ENCODE measurements around the gene RYR3.
A peak's percentile ranks its signal among the peaks of the same experiment; 100 is the strongest.
"Not testable (repeated sequence)": the region's sequence is repeated elsewhere in the genome, so short reads cannot be mapped to it uniquely, and the experiment has no call there.

RYR3 gene

GRCh38 chr15:33785366-33785765 lies 474.6 kb downstream of the RYR3 start:
- no peak for DNase-seq

- DNase-seq: peak; percentile 53
These were observed 478.3 kb downstream of the RYR3 start for GRCh38 chr15:33788906-33789540.

GRCh38 chr15:33794453-33794852 lies 483.7 kb downstream of the RYR3 start:
- DNase-seq: no peak

GRCh38 chr15:33795070-33795469 lies 484.3 kb downstream of the RYR3 start:
- DNase-seq: no peak

- DNase-seq: no peak
These were observed 486.9 kb downstream of the RYR3 start for GRCh38 chr15:33797651-33798050.

DNA sequence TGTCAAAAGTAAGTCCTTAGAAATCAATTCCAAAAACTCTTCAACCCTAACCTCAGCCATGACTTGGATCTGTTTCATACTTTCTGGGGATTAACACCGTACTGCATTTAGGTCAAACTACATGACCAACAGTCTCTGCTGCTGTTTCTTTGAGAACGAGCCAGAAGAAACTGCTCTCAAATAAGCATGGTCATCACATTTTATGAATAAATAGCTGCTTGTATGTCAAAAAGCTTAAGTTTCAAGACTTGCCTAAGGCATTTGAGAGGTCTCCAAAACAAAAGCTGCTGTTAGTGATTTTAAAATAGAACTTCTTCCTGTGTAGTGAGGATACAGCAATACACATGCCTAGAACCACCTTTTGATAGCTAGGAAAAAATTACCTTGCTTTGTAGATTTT lies 491.2 kb downstream of the RYR3 start:
- no peak for DNase-seq

DNA sequence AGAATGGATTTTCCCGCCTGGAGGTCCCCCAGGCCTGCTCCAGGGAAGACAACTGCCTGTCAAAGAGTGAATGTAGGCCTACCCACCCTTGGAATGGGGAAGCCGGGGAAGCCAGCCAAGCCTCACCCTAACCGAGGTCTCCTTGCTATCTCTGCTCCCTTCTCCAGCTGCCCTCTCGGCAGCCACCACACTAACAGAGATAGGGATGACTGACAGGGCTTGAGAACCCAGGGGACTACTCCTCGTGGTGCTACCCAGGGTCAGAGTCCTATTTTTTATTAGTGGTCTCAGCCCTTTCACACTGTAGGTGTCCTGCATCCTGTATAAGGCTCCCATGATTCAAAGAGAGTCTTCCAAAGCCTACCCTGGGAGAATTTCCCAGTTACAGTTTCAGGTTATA lies 496.9 kb downstream of the RYR3 start:
- no peak for DNase-seq

DNA sequence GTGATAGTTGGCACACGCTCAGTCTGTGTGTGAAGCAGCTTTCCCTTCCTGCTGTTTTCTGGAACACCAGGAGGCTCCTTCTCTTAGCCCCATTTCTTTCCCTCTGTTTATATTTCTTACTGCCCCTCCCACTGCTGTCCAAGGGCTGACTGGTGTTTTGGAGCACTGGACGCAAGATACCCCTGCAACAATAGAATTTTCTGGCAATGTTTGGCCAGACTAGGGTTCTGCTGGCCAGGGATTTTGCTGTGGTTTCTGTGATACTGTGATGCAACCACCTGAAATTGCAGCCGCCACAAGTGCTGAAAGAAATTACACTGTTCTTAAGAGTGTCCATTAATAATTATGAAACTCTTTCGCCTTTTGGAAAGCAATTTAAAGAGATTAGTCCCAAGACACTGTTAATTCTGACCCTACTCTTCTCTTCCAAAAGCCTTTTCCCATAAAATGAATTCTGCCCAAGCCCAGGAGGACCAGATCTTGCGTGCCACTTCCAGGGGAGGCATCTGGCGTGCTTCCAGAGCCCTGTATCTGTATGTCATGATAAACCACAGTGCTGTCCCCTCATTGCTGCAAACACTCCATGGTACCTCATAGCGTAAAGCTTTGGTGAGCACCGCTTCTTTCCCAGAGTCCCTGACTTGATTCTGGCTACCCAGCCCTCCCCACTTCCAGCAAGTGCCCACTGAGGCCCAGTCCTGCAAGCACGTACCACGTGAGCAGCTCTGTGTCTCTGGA lies 498.1 kb downstream of the RYR3 start:
- DNase-seq: peak; percentile 18

GRCh38 chr15:33810073-33810595 lies 499.4 kb downstream of the RYR3 start:
- peak; percentile 2 for DNase-seq

GRCh38 chr15:33810806-33811205 lies 500.0 kb downstream of the RYR3 start:
- no peak for DNase-seq

- DNase-seq: no peak
These were observed 503.1 kb downstream of the RYR3 start for GRCh38 chr15:33813891-33814290.

DNA sequence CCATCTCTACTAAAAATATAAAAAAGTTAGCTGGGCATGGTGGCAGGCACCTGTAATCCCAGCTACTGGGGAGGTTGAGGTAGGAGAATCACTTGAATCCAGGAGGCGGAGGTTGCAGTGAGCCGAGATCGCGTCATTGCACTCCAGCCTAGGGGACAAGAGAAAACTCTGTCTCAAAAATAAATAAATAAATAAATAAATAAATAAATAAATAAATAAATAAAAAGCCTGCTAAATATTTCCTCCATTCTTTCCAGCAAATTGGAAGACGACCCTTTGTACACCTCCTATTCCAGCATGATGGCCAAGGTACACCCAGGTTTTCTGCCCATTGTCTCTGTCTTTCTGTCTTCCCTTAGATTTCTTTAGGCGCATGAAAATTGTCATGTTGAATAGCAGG lies 508.7 kb downstream of the RYR3 start:
- not testable (repeated sequence) for DNase-seq

DNA sequence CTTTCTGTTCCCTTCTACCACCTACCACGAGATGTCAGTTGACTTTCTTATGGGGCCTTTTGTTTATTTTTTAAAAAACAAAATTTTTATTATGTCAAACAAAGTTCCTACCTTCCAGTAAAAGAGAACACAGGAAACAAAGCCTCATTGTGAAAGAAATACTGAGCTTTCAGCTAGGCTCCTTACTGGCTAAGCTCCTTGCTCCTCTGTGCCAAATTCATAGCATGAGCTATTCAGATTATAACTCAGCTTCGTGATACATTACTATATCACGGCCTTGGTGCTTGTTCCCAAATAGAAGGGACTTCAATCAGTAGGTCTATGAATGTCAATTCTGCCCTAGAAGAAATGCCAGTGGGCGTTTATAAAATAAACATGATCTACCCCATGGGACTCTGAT lies 511.7 kb downstream of the RYR3 start:
- no peak for DNase-seq

DNA sequence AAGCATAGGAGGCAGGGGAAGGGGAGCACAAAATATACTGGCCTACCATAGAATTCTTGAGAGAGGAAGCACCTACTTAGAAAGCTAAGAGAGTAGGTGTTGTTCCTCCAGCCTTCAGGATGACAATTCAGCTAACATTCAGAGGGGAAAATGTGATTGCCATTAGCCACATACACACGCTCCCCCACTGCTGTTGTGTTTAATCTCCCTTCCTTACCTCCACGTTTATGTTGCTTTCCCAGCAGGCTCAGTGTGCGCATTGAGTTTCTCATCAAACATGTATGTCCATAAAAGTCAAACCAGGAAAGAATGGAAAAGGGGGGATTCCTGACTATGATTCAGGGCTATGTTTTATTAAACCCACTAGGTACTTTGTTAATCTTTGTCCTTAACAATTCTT lies 512.4 kb downstream of the RYR3 start:
- no peak for DNase-seq

- DNase-seq: no peak
These were observed 514.7 kb downstream of the RYR3 start for GRCh38 chr15:33825453-33825852.

DNA sequence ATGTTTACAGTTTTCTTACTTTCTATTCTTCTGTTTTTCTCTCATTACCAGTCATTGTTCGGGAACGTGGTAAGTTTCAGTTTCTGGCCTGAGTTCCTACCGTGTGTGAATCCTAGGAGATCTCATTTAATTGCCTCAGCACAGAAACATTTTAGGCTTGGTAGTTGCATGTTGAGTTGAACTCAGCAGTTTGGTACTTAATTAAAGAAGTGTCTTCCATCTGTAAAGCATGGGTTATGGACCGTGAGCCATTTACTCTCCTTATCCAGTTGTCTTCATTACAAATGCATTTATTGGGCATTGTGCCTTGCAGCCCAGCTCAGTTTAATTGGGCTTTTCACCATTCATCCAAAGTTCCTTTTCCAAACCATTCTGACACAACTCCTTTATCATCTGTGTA lies 515.4 kb downstream of the RYR3 start:
- no peak for DNase-seq

DNA sequence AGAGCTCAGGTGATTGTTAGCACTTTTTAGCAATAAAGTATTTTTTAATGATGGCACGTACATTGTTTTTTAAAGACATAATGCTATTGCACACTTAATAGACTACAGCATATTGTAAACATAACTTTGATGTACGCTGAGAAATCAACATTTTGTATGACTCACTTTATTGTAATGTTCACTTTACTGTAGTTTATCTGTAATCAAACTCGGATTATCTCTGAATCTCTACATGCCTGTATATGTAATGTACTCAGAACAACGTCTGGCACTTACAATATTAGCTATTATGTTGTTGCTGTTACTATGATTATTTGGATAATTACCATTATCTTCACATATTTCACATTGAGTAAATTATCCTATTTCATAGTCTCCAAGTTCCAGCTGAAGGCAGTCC lies 519.6 kb downstream of the RYR3 start:
- DNase-seq: no peak

- no peak for DNase-seq
These were observed 520.9 kb downstream of the RYR3 start for GRCh38 chr15:33831646-33832045.

DNA sequence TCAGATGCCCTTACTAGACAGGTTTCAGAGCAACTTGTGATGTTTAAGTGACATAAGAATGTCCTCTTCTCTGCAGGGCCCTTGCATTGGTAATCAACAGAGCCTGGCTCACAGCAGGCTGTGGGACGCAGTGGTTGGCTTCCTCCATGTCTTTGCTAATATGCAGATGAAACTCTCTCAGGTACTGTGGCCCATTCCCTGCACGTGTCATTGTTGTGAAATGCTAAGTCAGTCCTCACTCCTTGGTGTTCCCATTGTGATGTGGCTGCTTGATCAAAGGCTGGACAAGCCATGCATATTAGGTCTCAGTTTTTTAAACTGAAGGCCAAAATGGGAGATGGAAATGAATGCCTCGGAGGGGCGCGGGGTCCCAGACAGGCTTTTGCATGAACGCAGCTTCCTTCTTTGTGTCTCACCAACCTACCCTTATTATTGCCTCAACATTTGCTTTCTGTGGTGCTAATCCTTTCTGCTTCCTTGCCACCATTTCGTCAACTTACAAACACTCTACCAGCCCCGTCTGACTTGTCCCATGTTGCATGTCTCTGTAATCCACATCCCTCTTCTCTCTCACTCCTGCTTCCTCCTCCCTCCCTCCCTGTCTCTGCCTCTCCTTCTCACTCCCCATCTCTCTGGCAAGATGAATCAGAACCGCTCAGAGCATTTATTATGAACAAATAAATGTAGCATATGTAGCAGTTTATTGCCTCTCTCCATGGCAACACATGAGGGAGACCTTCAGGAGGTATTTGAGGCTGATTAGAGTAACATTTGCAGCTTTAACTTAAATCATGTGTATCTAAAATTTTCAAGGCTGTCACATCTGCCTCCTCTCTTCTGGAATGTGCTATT lies 524.4 kb downstream of the RYR3 start:
- DNase-seq: no peak

DNA sequence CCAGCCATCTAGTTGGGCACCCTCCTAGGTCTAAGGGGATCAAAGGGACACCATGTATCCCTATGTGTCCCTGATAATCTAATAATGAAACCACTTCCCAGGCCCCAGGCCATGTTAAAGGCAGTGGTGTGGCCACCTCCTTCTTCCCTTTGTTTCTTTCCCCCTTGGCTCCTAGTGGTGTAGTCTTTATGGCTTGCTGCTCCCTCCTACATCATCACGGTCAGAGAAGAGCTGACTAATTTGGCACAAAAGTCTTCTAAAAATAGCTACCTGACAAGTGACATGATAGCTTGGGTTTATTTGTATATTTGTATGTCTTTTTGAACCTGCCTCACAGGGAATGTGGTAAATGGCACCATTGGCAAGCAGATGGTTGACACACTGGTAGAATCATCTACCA lies 526.5 kb downstream of the RYR3 start:
- no peak for DNase-seq

GRCh38 chr15:33839540-33839939 lies 528.8 kb downstream of the RYR3 start:
- no peak for DNase-seq

- no peak for DNase-seq
These were observed 529.8 kb downstream of the RYR3 start for GRCh38 chr15:33840615-33841014.

DNA sequence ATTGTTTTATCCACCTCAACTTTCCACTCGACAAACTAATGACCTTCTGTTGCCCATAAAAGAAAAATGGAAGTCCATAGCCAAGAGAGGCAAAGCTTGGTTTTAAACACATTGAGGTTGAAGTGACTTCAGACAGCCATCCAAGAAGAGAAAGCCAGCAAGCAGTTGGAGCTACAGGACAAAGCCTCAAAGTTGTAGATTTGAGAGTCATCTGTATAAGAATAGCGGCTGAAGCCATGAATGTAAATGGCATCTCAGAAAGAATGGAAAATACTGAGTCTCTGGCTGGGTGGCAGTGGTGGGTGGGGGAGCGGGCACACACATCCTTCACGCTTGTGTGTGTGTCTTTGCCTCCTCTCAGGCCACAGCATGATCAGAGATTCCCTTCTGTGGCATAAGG lies 533.4 kb downstream of the RYR3 start:
- no peak for DNase-seq
